Measurements from ENCODE around the gene TAGAP. TPM values are rescaled to one million over a fixed set of nuclear protein-coding genes. Genes with fewer than 3 reads are reported as not detected.
A peak's percentile ranks its signal among the peaks of the same experiment; 100 is the strongest.
"Not testable (repeated sequence)": the region's sequence is repeated elsewhere in the genome, so short reads cannot be mapped to it uniquely, and the experiment has no call there.

TAGAP gene
- polyA plus RNA-seq, 4 donors = 0.45 to 2.6 (median 0.66) TPM

DNA sequence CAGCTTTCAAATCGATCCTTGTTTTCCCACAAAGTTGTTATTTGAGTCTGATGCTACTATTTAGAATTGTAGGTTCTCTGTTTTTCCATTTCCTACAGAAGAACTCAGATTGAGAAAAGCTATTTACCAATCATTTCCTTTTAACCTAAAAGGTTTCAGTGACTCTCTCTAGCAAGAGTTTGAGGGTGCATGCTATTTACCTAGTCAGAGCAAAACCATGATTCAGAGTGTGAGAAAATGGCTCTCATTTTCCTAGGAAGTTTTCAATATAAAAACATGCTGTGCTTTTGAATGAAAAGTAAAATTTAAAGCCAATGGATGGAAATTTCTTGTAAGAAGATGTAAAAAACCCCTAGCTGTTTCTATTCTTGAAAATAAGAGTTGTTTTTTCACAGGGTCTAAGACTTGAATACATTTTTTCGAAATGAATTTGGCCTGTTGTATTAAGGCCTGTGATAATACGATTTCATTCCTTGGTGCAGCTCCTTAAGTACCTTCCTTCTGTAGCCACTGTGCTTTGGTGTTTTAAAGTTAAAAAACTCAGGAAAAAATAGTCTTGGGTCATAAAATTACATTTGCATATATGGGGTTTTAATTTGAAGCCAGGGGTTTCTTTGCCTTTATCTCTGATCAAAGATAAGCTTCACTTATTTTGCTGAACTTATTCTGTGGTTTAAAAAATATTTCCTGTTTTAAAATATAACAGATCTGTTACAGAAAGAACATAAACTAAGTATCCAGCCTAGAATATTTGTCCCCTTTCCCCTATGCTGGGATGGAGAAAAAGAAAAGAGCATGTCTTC, 26.8 kb downstream of the TAGAP start:
- DNase-seq (ENCODE audit: low read depth in 4 of 4, low spot score in 3 of 4) = no peak

DNA sequence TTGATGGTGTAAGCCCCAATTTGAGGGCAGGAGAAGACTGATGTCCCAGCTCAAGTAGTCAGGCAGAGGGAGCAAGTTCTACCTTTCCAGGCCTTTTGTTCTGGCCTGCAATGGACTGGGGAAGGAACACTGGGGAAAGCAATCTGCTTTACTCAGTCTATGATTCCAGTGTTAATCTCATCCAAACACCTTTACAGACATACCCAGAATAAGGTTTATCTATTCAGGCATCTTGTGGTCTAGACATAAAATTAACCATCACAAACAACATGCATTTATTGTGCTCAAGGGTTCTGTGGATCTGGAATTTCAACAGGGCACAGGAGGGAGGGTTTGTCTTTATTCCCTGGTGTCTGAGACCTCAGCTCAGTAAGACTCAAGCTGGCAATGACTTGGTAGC, 30.4 kb downstream of the TAGAP start:
- DNase-seq (ENCODE audit: low read depth in 4 of 4, low spot score in 3 of 4) = no peak

DNA sequence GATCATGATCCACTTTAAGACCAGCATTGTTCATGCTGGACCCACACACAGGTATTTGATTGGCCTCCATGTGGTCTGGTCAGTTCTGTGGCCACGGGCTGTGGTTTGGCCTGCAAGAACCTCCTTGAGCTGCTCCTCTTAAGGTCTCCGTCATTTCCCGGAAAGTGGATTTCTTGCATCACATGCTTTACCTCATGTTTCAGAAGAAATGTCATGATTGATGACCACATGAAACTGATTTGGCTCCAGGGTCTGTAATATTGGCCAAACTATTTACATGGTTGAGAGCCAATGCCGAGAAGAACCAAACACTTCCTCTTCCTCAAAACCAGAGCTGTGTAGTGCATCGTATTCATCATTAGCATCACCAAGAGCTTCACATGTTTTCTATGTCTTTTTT, 31.6 kb downstream of the TAGAP start:
- DNase-seq (ENCODE audit: low read depth in 4 of 4, low spot score in 3 of 4) = no peak

DNA sequence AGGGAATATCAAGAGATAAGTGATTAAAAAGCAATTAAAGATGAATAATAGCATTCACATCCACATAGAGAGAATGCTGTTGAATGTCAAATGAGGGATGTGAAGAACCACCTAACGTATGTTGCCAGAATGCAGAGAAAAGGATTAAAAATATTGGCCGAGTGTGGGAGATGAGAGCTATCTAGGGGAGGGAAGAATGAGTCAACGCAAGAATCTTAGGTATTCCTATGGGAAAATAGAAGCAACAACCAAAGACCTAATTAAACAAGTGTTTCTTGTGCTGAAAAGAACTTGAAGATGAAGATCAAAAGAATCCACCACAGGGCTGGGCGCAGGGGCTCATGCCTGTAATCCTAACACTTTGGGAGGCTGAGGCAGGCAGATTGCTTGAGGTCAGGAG, 32.6 kb downstream of the TAGAP start:
- DNase-seq (ENCODE audit: low read depth in 4 of 4, low spot score in 3 of 4) = no peak

DNA sequence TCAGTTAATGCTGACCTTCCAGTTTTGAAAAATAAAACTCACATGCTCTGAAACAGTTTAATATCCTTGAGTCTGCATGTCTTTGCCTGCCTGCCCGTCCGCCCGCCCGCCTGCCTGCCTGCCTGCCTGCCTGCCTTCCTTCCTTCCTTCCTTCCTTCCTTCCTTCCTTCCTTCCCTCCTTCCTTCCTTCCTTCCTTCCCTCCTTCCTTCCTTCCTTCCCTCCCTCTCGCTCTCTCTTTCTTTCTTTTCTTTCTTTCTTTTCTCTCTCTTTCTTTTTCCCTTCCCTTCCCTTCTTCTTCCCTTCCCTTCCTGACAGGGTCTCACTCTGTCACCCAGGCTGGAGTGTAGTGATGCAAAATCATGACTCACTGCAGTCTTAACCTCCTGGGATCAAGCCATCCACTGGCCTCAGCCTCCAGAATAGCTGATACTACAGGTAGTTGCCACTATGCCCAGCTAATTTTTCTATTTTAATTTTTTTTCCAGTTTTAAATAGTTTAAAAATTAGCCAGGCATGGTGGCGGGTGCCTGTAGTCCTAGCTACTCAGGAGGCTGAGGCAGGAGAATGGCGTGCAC, 34.7 kb downstream of the TAGAP start:
- DNase-seq (ENCODE audit: low read depth in 4 of 4, low spot score in 3 of 4) = not testable (repeated sequence)

DNA sequence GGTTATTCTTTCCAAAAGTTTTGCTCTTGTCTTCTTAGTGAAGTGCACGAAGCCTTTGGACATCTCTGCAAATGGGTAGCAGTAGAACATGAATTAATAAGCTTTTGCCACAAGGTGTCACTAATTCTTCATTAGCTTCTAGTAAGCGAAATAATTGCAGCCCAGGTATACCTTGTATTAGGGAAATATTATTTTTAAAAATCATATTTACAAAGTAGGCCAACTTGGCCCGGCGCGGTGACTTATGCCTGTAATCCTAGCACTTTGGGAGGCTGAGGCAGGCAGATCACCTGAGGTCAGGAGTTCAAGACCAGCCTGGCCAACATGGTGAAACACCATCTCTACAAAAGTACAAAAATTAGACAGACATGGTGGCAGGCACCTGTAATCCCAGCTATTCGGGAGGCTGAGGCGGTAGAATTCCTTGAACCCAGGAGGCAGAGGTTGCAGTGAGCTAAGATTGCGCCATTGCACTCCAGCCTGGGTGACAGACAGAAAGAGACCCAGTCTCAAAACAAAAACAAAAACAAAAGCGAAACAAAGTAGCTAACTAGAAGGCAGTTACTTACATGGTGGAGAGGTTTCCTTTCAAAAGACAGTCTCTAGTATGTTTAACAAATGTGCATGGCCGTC, 36.0 kb downstream of the TAGAP start:
- no peak for DNase-seq (ENCODE audit: low read depth in 4 of 4, low spot score in 3 of 4)

DNA sequence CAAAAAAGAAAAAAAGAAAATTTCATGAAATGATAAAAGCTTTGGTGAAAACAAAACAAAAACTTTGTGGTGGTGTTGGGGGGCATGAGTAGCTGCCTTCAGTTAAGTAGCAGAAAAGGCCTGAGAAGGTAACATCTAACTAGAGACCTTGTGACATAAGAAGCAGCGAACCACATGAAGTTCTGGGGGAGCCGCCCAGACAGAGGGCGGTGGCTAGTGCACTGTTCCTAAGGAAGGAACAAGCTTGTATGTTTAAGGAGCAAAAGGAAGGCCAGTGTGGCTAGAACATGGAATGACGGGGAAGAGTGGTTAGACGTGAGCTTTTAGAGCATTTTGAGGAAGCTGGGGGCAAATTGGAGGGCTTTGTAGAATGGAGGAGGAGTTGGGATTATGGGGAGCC, 37.3 kb downstream of the TAGAP start:
- DNase-seq (ENCODE audit: low read depth in 4 of 4, low spot score in 3 of 4) = no peak

DNA sequence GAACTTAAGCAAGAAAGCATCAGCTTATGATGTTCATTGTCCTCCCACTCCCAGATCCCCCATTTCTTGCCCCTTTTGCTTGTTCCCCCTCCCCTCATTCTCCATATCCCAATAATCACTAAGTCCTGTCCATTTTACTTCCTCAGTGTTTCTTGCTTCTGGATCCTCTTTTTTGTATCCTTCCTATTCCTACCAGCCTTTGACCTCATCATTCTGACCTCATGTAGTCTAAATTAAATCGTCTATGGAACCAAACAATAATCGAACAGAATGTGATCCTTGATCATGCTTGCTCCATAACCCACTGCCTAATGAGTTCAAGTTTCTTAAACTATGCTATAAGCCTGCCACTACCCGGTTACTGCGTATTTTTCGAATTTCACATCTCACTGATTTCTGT, 39.4 kb downstream of the TAGAP start:
- no peak for DNase-seq (ENCODE audit: low read depth in 4 of 4, low spot score in 3 of 4)

DNA sequence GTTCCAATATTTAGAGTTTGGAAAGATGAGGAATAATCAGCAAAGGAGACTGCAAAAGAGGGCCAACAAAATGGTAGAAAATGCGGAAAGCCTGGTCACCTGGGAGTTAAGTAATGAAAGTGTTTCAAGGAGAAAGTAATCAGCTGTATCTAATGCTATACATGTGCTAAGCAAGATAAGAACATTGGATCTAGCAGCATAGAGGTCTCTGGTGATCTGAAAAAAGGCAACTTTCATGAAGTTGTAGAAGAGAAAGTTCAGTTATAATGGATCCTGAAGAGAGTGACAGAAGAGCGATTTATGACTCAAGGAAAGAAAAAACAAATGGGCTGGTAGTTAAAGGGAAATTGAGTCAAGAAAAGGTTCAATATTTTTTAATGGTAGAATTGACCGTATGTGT, 40.2 kb downstream of the TAGAP start:
- no peak for DNase-seq (ENCODE audit: low read depth in 4 of 4, low spot score in 3 of 4)

DNA sequence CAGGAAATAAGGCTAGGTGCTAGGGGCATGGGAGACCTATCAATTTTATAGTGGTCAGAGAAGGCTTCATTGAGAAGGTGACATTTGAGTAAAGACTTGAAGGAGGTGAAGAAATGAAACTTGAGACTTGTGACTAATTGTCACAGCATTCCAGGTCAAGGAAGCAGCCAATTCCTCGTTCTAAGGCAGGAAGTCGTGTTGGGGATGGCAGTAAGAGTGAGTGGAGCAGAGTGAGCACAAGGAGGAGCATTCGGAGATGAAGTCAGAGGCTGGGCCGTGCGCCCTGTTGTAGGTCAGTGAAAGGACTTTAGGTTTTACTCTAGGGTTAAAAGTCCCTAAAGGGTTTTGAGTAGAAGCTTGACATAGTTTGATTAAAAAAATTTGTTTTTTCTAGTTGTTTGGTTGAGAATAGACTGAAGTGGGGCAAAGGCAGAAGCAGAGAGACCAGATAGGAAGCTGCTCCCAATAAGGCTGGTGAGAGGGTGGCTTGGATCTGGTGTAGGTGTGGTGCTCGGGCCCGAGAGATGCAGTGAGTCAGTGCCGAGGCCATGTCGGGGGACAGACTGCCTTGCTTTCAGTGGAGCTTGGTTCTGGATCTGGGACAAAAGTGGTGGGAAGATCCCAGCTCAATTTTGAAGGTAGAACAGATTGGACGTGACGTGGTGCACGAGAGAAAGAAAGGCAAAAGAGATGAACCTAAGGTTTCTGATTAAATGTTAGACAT, 42.2 kb downstream of the TAGAP start:
- DNase-seq (ENCODE audit: low read depth in 4 of 4, low spot score in 3 of 4) = no peak

DNA sequence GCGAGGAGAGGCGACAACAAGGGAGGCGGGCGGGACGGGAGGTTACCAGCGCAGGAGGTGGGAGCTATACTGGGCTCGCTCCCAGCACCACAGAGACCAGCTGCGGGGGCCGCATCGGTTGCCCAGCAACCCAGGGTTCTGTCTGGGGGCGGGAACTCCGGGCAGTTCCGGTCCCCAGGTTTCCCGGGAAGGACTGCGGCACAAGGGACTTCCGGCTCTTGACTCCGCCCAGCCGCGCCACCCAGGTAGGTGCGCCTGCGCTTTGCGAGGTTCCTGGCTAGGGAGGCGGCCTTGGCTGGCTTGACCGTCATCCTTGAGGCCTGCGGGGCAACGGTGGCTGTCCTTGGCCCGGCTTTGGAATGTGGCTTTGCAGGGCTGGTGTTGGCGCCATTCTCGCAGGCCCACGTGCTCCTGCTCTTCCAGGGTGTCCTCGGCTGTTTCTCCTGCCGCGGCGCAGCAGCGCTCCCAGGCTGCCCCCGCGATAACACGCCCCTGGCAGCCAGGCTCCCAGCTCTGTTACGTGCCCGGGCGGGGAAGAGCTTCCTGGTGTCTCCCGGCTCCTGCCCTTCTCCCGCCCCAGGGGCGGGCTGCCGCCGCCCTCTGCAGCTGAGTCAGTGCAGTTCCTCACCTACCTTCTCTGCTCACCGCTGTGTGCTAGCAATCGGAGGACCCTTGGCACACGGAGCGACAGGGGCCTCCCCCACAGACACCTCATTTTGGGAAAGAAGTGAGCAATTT, 45.0 kb downstream of the TAGAP start, which contains the start of gene RSPH3:
Gene RSPH3 (minus strand): TSS at position 537 of the 738 bp plus-strand sequence. CDS start 652 bp downstream, outside the sequence.
- peak; percentile 85 to 91 (median 90) for DNase-seq (ENCODE audit: low read depth in 4 of 4, low spot score in 3 of 4)

DNA sequence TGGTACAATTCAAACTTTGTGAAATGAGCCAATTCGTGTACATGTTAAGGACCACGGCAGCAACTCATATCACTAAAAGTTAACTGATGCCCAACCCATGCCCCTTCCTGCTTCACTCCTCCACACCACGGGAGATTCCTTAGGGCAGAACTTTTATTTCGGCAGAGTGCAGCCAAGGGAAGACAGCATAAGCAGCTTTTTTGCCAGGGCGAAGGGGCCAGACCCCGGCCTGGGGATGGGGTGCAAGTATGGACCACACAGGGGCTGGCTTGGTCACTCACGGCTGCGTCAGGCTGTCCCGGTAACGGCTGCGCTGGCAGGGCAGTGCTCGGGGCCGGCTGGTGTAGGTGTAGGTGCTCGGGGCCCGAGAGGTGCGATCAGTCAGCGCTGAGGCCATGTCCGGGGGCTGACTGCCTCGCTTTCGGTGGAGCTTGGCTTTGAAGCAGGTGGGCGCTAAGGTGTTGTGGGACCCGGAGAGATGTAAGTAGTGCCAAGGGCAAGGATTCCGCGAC, 45.6 kb downstream of the TAGAP start:
- DNase-seq (ENCODE audit: low read depth in 4 of 4, low spot score in 3 of 4) = peak in 1 of 4 donors; percentile 14

DNA sequence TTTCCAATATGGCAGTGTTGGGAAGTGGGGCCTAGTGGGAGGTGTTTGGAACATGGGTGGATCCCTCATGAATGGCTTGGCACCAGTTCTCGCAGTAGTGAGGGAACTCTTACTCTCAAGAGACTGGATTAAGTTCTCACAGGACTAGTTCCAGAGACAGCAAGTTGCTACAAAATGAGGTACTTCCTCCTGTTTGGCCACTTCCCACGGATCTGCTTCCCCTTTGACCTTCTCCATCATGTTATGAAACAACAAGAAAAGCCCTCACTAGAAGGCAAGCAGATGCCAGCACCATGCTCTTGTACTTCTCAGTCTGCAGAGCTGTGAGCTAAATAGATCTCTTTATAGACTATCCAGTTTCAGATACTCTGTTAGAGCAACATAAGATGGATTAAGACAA, 47.9 kb downstream of the TAGAP start:
- no peak for DNase-seq (ENCODE audit: low read depth in 4 of 4, low spot score in 3 of 4)

DNA sequence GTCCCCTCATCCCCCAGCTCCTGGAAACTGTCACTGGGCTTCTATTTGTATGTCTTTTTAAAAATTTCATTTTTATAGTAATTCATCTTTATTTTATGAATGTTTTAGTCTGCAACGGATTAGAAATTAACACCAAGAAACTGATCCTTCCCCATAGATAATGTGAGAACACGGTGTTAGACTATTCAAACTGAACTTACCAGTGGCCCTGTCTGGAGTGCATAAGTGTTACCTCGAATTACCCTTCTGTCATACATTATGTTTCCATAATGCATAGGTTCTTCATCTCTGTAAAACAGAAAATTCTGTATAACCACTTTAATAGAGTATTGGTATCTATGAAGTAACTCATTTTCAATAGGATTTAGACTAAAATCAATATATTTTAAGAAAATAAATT, 51.2 kb downstream of the TAGAP start:
- no peak for DNase-seq (ENCODE audit: low read depth in 4 of 4, low spot score in 3 of 4)

DNA sequence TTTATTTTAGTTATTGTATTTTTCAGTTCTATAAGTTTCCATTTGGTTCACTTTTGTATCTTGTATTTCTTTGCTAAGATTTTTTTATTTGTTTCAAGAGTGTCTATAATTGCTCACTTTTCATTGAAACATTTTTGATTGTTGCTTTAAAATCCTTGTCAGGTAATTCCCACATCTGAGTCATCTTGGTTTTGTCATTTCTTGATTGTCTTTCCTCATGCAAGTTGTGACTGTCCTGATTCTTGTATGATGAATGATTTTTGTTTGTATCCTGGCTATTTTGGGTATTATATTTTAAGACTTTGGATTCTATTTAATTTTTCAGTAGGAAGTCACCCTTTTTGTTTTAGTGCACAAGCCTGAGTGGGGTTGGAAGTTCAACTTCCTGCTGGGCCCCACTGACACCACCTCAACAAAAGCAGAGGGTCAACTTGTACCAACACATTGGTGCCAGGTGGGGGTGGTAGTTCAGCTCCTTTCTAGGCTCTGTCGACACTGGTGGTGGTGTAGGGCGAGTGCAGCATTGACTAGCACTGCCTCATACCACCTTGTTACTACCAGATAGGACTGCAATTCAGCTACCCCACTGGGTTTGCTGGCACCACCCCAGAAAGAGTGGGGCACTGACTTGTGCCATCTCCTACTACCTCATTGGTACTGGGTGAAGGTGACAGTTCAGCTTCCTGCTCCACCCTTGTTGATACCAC, 53.6 kb downstream of the TAGAP start:
- DNase-seq (ENCODE audit: low read depth in 4 of 4, low spot score in 3 of 4) = no peak

DNA sequence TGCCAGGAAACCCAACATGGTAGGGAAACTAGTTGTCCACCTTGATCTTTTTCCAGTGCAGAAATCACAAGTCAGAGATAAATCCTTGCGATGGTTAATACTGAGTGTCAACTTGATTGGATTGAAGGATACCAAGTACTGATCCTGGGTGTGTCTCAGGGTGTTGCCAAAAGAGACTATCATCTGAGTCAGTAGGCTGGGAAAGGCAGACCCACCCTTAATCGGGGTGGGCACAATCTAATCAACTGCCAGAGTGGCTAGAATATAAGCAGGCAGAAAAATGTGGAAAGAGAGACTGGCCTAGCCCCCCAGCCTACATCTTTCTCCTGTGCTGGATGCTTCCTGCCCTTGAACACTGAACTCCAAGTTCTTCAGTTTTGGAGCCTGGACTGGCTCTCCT, 55.1 kb downstream of the TAGAP start:
- DNase-seq (ENCODE audit: low read depth in 4 of 4, low spot score in 3 of 4) = not testable (repeated sequence)

DNA sequence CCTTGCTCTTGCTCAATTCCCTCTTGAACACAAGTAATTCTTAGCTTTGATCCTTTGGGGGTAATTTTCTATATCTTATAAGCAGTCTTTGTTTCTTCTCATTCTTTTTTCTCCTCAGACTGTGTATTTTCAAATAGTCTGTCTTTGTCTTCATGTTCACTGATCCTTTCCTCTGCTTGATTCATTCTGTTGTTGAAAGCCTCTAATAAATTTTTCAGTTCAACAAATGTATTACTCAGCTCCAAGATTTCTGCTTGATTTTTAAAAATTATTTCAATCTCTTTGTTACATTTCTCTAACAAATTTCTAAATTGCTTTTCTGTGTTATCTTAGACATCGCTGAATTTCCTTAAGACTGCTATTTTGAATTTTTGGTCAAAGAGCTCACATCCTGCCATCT, 56.3 kb downstream of the TAGAP start:
- DNase-seq (ENCODE audit: low read depth in 4 of 4, low spot score in 3 of 4) = no peak

DNA sequence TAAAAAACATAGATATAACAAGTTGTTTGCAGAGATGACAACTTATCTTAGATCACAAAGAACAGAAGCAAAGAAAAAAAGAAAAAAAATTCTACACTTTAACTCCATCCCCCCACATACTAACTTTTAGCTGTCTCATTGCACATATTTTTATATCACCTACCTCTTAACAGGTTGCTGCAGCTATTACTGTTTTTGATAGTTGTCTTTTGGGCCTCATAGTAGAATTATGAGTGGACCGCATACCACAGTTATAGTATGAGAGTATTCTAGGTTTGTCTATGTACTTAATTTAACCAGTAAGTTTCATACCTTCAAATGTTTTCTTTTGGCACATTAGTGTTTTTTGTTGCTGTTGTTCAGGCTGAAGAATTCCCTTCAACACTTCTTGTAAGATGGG, 57.1 kb downstream of the TAGAP start:
- no peak for DNase-seq (ENCODE audit: low read depth in 4 of 4, low spot score in 3 of 4)

All from left renal pelvis (tissue), 4 donors.